OCI-LY7 (cell line): Measurements from ENCODE around the gene PDSS2.

Source experiments
- CTCF ChIP-seq: fragments of 200-600 bp; sonication (generic); conservative IDR thresholded peaks from 2 replicates; pipeline ENCODE4 v1.5.1; 2014; ENCODE audit warnings: mild to moderate bottlenecking, antibody characterized with exemption, low read length, moderate library complexity, mixed read lengths
- EZH2phosphoT487 ChIP-seq: fragments of 200-600 bp; sonication (generic); IDR thresholded peaks from 2 replicates; pipeline ENCODE4 v1.6.1; 2018; ENCODE audit warnings: low read depth, borderline replicate concordance, mild to moderate bottlenecking, mixed run types, antibody characterized with exemption, low read length, moderate library complexity, mixed read lengths

- TF ChIP-seq EZH2phosphoT487 (no peak), CTCF (no peak)
These were observed 20.0 kb downstream of the PDSS2 start for GRCh38 chr6:107439406-107439805.
